ENCODE measurements around the gene B3GAT1. TPM values are rescaled to one million over a fixed set of nuclear protein-coding genes. Genes with fewer than 3 reads are reported as not detected.

The B3GAT1 gene
- polyA plus RNA-seq, 3 donors: not detected

GRCh38 chr11:134343646-134344045 is 68.4 kb downstream of the B3GAT1 start:
- no peaks in the 10 kb centered on the region for H3K4me1 ChIP-seq (ENCODE audit: control insufficient read depth in 1 of 2, insufficient read depth in 2 of 2, low read length in 2 of 2)
- no peaks in the 10 kb centered on the region for H3K79me2 ChIP-seq (ENCODE audit: insufficient read depth, low read length)
- intact Hi-C loops (cut with micrococcal nuclease): no loop called here
- no peak for DNase-seq
- no peak overlapping the region for H3K4me3 ChIP-seq (replicated peaks in 1 of 3; ENCODE audit: low read depth in 2 of 3, low read length in 3 of 3)
- no peaks in the 10 kb centered on the region for H4K20me1 ChIP-seq (ENCODE audit: insufficient read depth, low read length)
- Mint-ChIP-seq H3K4me1 (no peaks in the 10 kb centered on the region), H3K36me3 (no peaks in the 10 kb centered on the region), H3K9me3 (no peaks in the 10 kb centered on the region), H3K27me3 (ENCODE audit: low read depth in 3 of 3) (peaks cover 2 to 9% (median 7%) of the 10 kb centered on the region in 3 donors), H3K27ac (no peak overlapping the region), H3K4me3 (no peak overlapping the region)
- H2AFZ ChIP-seq (ENCODE audit: insufficient read depth, low read depth, low read length, poor library complexity, severe bottlenecking): no peak overlapping the region
- no peak overlapping the region for H3K9ac ChIP-seq (ENCODE audit: insufficient read depth, low read length, poor library complexity, severe bottlenecking)
- no peaks in the 10 kb centered on the region for H3K36me3 ChIP-seq (replicated peaks in 1 of 2; ENCODE audit: control insufficient read depth in 1 of 2, insufficient read depth in 2 of 2, low read length in 2 of 2)
- no peaks in the 10 kb centered on the region for H3K9me3 ChIP-seq (replicated peaks in 1 of 2; ENCODE audit: control insufficient read depth in 1 of 2, insufficient read depth in 1 of 2, low read length in 2 of 2)
- no peak for TF ChIP-seq CTCF (IDR thresholded peaks at IDR 0.05)
- no peaks in the 10 kb centered on the region for H3K27me3 ChIP-seq (ENCODE audit: control insufficient read depth in 2 of 2, insufficient read depth in 2 of 2, low read length in 2 of 2)
- no peak overlapping the region for H3K27ac ChIP-seq (ENCODE audit: low read depth in 1 of 2, low read length in 2 of 2)
- no peak overlapping the region for H3K4me2 ChIP-seq (replicated peaks; ENCODE audit: extremely low read depth, low read length, poor library complexity, severe bottlenecking)
- WGBS (ENCODE audit: insufficient coverage): 86% methylated on average over 10 of the region's 15 CpGs

GRCh38 chr11:134342572-134343340 is 69.3 kb downstream of the B3GAT1 start:
- H3K27ac Mint-ChIP-seq: no peak overlapping the region
- intact Hi-C loops (cut with micrococcal nuclease): no loop called here
- Histone ChIP-seq H3K79me2 (ENCODE audit: insufficient read depth, low read length) (no peaks in the 10 kb centered on the region), H3K36me3 (replicated peaks in 1 of 2; ENCODE audit: control insufficient read depth in 1 of 2, insufficient read depth in 2 of 2, low read length in 2 of 2) (no peaks in the 10 kb centered on the region), H3K27me3 (ENCODE audit: control insufficient read depth in 2 of 2, insufficient read depth in 2 of 2, low read length in 2 of 2) (no peaks in the 10 kb centered on the region), H4K20me1 (ENCODE audit: insufficient read depth, low read length) (no peaks in the 10 kb centered on the region), H3K4me3 (replicated peaks in 1 of 3; ENCODE audit: low read depth in 2 of 3, low read length in 3 of 3) (no peak overlapping the region), H3K9me3 (replicated peaks in 1 of 2; ENCODE audit: control insufficient read depth in 1 of 2, insufficient read depth in 1 of 2, low read length in 2 of 2) (no peaks in the 10 kb centered on the region), H3K4me1 (ENCODE audit: control insufficient read depth in 1 of 2, insufficient read depth in 2 of 2, low read length in 2 of 2) (no peaks in the 10 kb centered on the region), H3K9ac (ENCODE audit: insufficient read depth, low read length, poor library complexity, severe bottlenecking) (no peak overlapping the region), H2AFZ (ENCODE audit: insufficient read depth, low read depth, low read length, poor library complexity, severe bottlenecking) (no peak overlapping the region), H3K4me2 (replicated peaks; ENCODE audit: extremely low read depth, low read length, poor library complexity, severe bottlenecking) (no peak overlapping the region), H3K27ac (ENCODE audit: low read depth in 1 of 2, low read length in 2 of 2) (no peak overlapping the region)
- no peaks in the 10 kb centered on the region for H3K4me1 Mint-ChIP-seq
- H3K36me3 Mint-ChIP-seq: no peaks in the 10 kb centered on the region
- no peaks in the 10 kb centered on the region for H3K9me3 Mint-ChIP-seq
- peaks cover 2 to 9% (median 9%) of the 10 kb centered on the region in 3 donors for H3K27me3 Mint-ChIP-seq (ENCODE audit: low read depth in 3 of 3)
- 91% methylated on average over 19 of the region's 30 CpGs for WGBS (ENCODE audit: insufficient coverage)
- DNase-seq: no peak
- no peak overlapping the region for H3K4me3 Mint-ChIP-seq
- no peak for TF ChIP-seq CTCF (IDR thresholded peaks at IDR 0.05)

Data from CD14-positive monocyte (primary cell).